GM21360 (cell line): ENCODE results near the gene SAMMSON.

Experiments
- ATAC-seq: cut with Tn5 transposase; IDR thresholded peaks from one replicate; pipeline ENCODE4 v1.9.1; 2021; ENCODE audit warnings: mild to moderate bottlenecking, moderate library complexity; ENCODE audit not compliant: unreplicated experiment

SAMMSON gene

GRCh38 chr3:69999140-70000027 lies at the start of gene SAMMSON:
SAMMSON (plus strand) TSS chr3:69999733.
- no peak for ATAC-seq

GRCh38 chr3:69951616-69952015 lies 47.9 kb upstream of the SAMMSON start:
- ATAC-seq = no peak

GRCh38 chr3:69959581-69959980 lies 40.0 kb upstream of the SAMMSON start:
- ATAC-seq = no peak

GRCh38 chr3:69961706-69962439 lies 37.7 kb upstream of the SAMMSON start:
- ATAC-seq = no peak

- no peak for ATAC-seq
Measured at GRCh38 chr3:69963643-69964042, 35.9 kb upstream of the SAMMSON start.

- no peak for ATAC-seq
Measured at GRCh38 chr3:69967156-69967555, 32.4 kb upstream of the SAMMSON start.

GRCh38 chr3:69970827-69971226 lies 28.7 kb upstream of the SAMMSON start:
- ATAC-seq = no peak

GRCh38 chr3:69972672-69973071 lies 26.9 kb upstream of the SAMMSON start:
- ATAC-seq = no peak

GRCh38 chr3:69976021-69976420 lies 23.5 kb upstream of the SAMMSON start:
- no peak for ATAC-seq

GRCh38 chr3:69983546-69984265 lies 15.8 kb upstream of the SAMMSON start:
- peak; percentile 57 for ATAC-seq

- no peak for ATAC-seq
Measured at GRCh38 chr3:69985266-69985665, 14.3 kb upstream of the SAMMSON start.

GRCh38 chr3:69986419-69986818 lies 13.1 kb upstream of the SAMMSON start:
- no peak for ATAC-seq

GRCh38 chr3:69987833-69988232 lies 11.7 kb upstream of the SAMMSON start:
- no peak for ATAC-seq

GRCh38 chr3:69993757-69994156 lies 5.8 kb upstream of the SAMMSON start:
- ATAC-seq = no peak

- ATAC-seq = no peak
Measured at GRCh38 chr3:69994919-69995318, 4.6 kb upstream of the SAMMSON start.

- ATAC-seq = no peak
Measured at GRCh38 chr3:69997631-69998307, 1.8 kb upstream of the SAMMSON start.

GRCh38 chr3:69998759-69999139 lies 784 bp upstream of the SAMMSON start:
- no peak for ATAC-seq

- ATAC-seq = no peak
Measured at GRCh38 chr3:70000028-70000410, 486 bp downstream of the SAMMSON start.

GRCh38 chr3:70000563-70001081 lies 1.1 kb downstream of the SAMMSON start:
- no peak for ATAC-seq

- ATAC-seq = no peak
Measured at GRCh38 chr3:70003119-70003518, 3.6 kb downstream of the SAMMSON start.

GRCh38 chr3:70006089-70006488 lies 6.6 kb downstream of the SAMMSON start:
- no peak for ATAC-seq
